Neural progenitor cell (in vitro differentiated cells): ENCODE measurements around the gene KCNT1. TPM values are rescaled to one million over a fixed set of nuclear protein-coding genes. Genes with fewer than 3 reads are reported as not detected.

Experiments
- DNase-seq: peaks from one replicate; pipeline ENCODE4 v3.0.0-alpha.2; 2016; ENCODE audit warnings: low spot score
- H2AFZ ChIP-seq: fragments of 200-600 bp; sonication (generic); replicated peaks from 2 replicates; pipeline ENCODE4 v1.6.1; 2016; ENCODE audit warnings: antibody characterized with exemption
- H3F3A ChIP-seq: fragments of 200-600 bp; sonication (generic); 2 replicates; pipeline ENCODE4 v1.6.1; 2016; ENCODE audit warnings: antibody characterized with exemption, low read depth
- H3K27ac ChIP-seq: fragments of 200-600 bp; sonication (generic); 2 replicates; pipeline ENCODE4 v1.5.1; 2016; ENCODE audit warnings: mild to moderate bottlenecking
- H3K27me3 ChIP-seq: fragments of 200-600 bp; sonication (generic); 2 replicates; pipeline ENCODE4 v1.6.1; 2016; ENCODE audit warnings: mild to moderate bottlenecking, moderate library complexity
- H3K36me3 ChIP-seq: fragments of 200-600 bp; sonication (generic); 2 replicates; pipeline ENCODE4 v1.5.1; 2016
- H3K4me1 ChIP-seq: fragments of 200-600 bp; sonication (generic); 2 replicates; pipeline ENCODE4 v1.6.1; 2016; ENCODE audit warnings: mixed run types
- H3K4me2 ChIP-seq: fragments of 200-600 bp; sonication (generic); 2 replicates; pipeline ENCODE4 v1.6.1; 2016
- H3K4me3 ChIP-seq: fragments of 200-600 bp; sonication (generic); 2 replicates; pipeline ENCODE4 v1.5.1; 2016
- H3K79me2 ChIP-seq: fragments of 200-600 bp; sonication (generic); 2 replicates; pipeline ENCODE4 v1.6.1; 2016; ENCODE audit warnings: low read depth
- H3K9ac ChIP-seq: fragments of 200-600 bp; sonication (generic); 2 replicates; pipeline ENCODE4 v1.6.1; 2016
- H3K9me3 ChIP-seq: fragments of 200-600 bp; sonication (generic); 2 replicates; pipeline ENCODE4 v1.5.1; 2016; ENCODE audit warnings: low read depth
- H4K20me1 ChIP-seq: fragments of 200-600 bp; sonication (generic); 2 replicates; pipeline ENCODE4 v1.6.1; 2016; ENCODE audit warnings: low read depth
- H3K27ac Mint-ChIP-seq: 3 replicates; pipeline ENCODE4 v1.8.0; 2021; ENCODE audit warnings: mixed read lengths
- H3K27me3 Mint-ChIP-seq: 2 replicates; pipeline ENCODE4 v1.8.0; 2022; ENCODE audit warnings: low read depth, mild to moderate bottlenecking, inconsistent platforms, moderate library complexity, mixed read lengths; ENCODE audit not compliant: insufficient read depth
- H3K36me3 Mint-ChIP-seq: 3 replicates; pipeline ENCODE4 v1.8.0; 2021; ENCODE audit warnings: mixed read lengths
- H3K4me1 Mint-ChIP-seq: 3 replicates; pipeline ENCODE4 v1.8.0; 2021; ENCODE audit warnings: mixed read lengths
- H3K4me3 Mint-ChIP-seq: 3 replicates; pipeline ENCODE4 v1.8.0; 2021; ENCODE audit warnings: mild to moderate bottlenecking, moderate library complexity, mixed read lengths
- H3K9me3 Mint-ChIP-seq: 3 replicates; pipeline ENCODE4 v1.8.0; 2020; ENCODE audit warnings: mixed read lengths
- EZH2 ChIP-seq: fragments of 200-600 bp; sonication (generic); IDR thresholded peaks from 2 replicates; pipeline ENCODE4 v1.6.1; 2017; ENCODE audit warnings: antibody characterized with exemption, mild to moderate bottlenecking, moderate library complexity
- EZH2phosphoT487 ChIP-seq: fragments of 200-600 bp; sonication (generic); IDR thresholded peaks from 2 replicates; pipeline ENCODE4 v1.6.1; 2017; ENCODE audit warnings: antibody characterized with exemption
- total RNA-seq: library from RNA; depleted of rRNA; stranded (reverse); fragments of >200 nt; gene quantifications from 2 replicates; pipeline ENCODE4 v1.2.3, GENCODE V29; 2015; ENCODE audit warnings: low replicate concordance
- TF ChIP-seq, protein P1 (sequence below): fragments of 200-600 bp; sonication (generic); IDR thresholded peaks from 2 replicates; pipeline ENCODE4 v1.5.1; 2017; ENCODE audit warnings: antibody characterized with exemption, mild to moderate bottlenecking

The KCNT1 gene
- total RNA-seq, 1 donor from 2014 or later = not detected

GRCh38 chr9:135827301-135827700, 125.3 kb downstream of the KCNT1 start:
- peaks cover 36% of the 10 kb centered on the region for H4K20me1 ChIP-seq
- H3K36me3 ChIP-seq = peaks cover 8% of the 10 kb centered on the region

DNA sequence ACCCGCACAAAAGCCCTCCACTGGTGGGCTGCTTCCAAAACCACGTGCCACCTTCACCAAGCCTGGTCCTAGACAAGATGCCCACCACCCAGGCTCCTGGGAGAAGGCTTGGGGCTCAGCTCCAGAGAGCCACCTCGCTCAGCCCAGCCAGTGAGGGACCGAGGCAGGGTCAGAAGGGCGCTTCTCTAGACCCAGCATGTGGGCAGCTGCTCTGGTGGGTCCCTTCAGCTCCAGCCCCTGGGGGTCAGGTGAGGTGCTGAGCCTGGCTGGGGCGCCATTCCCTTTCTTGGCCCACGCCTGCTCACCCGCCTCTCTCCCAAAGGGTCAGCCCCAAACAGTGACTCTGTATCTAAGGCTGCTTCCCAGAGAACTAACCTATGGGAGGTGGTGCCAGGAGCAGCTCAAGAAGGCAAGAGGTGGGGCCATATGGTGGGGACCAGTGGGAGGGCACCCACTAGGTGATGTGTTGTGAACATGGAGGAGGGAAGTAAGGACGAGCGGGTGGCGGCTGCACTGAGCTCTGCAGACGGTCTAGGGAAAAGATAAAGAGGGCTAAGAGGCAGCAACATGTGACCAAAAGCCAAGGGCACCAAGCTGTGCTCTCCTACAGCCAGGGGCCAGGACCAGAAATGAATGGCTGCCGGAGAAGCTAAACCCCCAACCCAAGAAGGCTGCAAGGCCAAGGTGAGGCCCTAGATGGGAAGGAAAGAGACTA, 126.0 kb downstream of the KCNT1 start:
- Mint-ChIP-seq H3K36me3 (peaks cover 46% of the 10 kb centered on the region), H3K27ac (no peak overlapping the region), H3K4me1 (no peaks in the 10 kb centered on the region), H3K9me3 (peaks cover 9% of the 10 kb centered on the region), H3K27me3 (peaks cover 2% of the 10 kb centered on the region), H3K4me3 (no peak overlapping the region)
- H3K36me3 ChIP-seq = peaks cover 8% of the 10 kb centered on the region
- peaks cover 77% of the 10 kb centered on the region for H3K79me2 ChIP-seq
- peaks cover 36% of the 10 kb centered on the region for H4K20me1 ChIP-seq
- no peak overlapping the region for H3K9ac ChIP-seq
- no peak for TF ChIP-seq EZH2phosphoT487
- H3K27ac ChIP-seq = no peak overlapping the region
- H2AFZ ChIP-seq = no peak overlapping the region
- no peak for DNase-seq
- H3K4me1 ChIP-seq = no peaks in the 10 kb centered on the region
- H3K4me2 ChIP-seq = no peak overlapping the region
- H3F3A ChIP-seq = no peaks in the 10 kb centered on the region
- no peak overlapping the region for H3K4me3 ChIP-seq
- H3K9me3 ChIP-seq = no peaks in the 10 kb centered on the region
- no peaks in the 10 kb centered on the region for H3K27me3 ChIP-seq

More at GRCh38 chr9:135827301-135827700, 125.3 kb downstream of the KCNT1 start:
- Histone ChIP-seq H3K4me2 (no peak overlapping the region), H3K27ac (no peak overlapping the region), H3K9ac (no peak overlapping the region), H3K79me2 (peaks cover 71% of the 10 kb centered on the region), H3K27me3 (no peaks in the 10 kb centered on the region), H3K4me3 (no peak overlapping the region), H3K4me1 (no peaks in the 10 kb centered on the region), H3F3A (no peaks in the 10 kb centered on the region), H2AFZ (no peak overlapping the region), H3K9me3 (no peaks in the 10 kb centered on the region)
- H3K4me3 Mint-ChIP-seq = no peak overlapping the region
- no peak for DNase-seq
- TF ChIP-seq, protein P1, sequence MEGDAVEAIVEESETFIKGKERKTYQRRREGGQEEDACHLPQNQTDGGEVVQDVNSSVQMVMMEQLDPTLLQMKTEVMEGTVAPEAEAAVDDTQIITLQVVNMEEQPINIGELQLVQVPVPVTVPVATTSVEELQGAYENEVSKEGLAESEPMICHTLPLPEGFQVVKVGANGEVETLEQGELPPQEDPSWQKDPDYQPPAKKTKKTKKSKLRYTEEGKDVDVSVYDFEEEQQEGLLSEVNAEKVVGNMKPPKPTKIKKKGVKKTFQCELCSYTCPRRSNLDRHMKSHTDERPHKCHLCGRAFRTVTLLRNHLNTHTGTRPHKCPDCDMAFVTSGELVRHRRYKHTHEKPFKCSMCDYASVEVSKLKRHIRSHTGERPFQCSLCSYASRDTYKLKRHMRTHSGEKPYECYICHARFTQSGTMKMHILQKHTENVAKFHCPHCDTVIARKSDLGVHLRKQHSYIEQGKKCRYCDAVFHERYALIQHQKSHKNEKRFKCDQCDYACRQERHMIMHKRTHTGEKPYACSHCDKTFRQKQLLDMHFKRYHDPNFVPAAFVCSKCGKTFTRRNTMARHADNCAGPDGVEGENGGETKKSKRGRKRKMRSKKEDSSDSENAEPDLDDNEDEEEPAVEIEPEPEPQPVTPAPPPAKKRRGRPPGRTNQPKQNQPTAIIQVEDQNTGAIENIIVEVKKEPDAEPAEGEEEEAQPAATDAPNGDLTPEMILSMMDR = no peak
- TF ChIP-seq EZH2 (no peak), EZH2phosphoT487 (no peak)
- H3K4me1 Mint-ChIP-seq = no peaks in the 10 kb centered on the region
- no peak overlapping the region for H3K27ac Mint-ChIP-seq
- peaks cover 3% of the 10 kb centered on the region for H3K27me3 Mint-ChIP-seq
- peaks cover 48% of the 10 kb centered on the region for H3K36me3 Mint-ChIP-seq
- H3K9me3 Mint-ChIP-seq = peaks cover 9% of the 10 kb centered on the region

DNA sequence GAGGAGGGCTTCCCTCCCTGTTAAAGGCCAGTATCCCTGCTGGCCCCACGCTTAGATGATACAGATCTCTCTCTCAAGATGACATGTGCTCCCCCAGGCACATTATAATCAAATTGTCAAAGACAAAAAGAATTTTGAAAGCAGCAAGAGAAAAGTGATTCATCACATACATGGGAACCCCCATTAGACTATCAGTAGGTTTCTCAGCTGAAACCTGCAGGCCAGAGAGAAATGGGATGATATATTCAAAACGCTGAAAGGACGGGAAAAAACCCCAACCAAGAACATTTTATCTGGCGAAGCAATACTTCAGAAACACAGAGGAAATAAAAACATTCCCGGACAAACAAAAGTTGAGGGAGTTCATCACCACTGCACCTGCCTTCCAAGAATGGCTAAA, 126.7 kb downstream of the KCNT1 start:
- H3K27ac Mint-ChIP-seq = no peak overlapping the region
- Histone ChIP-seq H3K79me2 (peaks cover 82% of the 10 kb centered on the region), H4K20me1 (peaks cover 36% of the 10 kb centered on the region)

More for the DNA sequence above, 126.7 kb downstream of the KCNT1 start:
- H3K36me3 ChIP-seq = peaks cover 5% of the 10 kb centered on the region
- no peak overlapping the region for H3K4me2 ChIP-seq
- peaks cover 44% of the 10 kb centered on the region for H3K36me3 Mint-ChIP-seq
- H3K27me3 ChIP-seq = no peaks in the 10 kb centered on the region
- H3F3A ChIP-seq = no peaks in the 10 kb centered on the region
- no peak overlapping the region for H2AFZ ChIP-seq
- H3K4me1 ChIP-seq = no peaks in the 10 kb centered on the region
- no peaks in the 10 kb centered on the region for H3K27me3 Mint-ChIP-seq
- H3K4me3 ChIP-seq = no peak overlapping the region
- peaks cover 9% of the 10 kb centered on the region for H3K9me3 Mint-ChIP-seq
- TF ChIP-seq, protein P1 = no peak
- TF ChIP-seq EZH2 = no peak
- H3K9ac ChIP-seq = no peak overlapping the region
- no peaks in the 10 kb centered on the region for H3K4me1 Mint-ChIP-seq
- DNase-seq = no peak
- H3K9me3 ChIP-seq = no peaks in the 10 kb centered on the region
- no peak overlapping the region for H3K27ac ChIP-seq
- H3K4me3 Mint-ChIP-seq = no peak overlapping the region
